GM18520 (cell line): ENCODE data around the gene CLCNKB.
"Not testable (repeated sequence)": the region's sequence is repeated elsewhere in the genome, so short reads cannot be mapped to it uniquely, and the experiment has no call there.

ENCODE experiments used
- ATAC-seq: cut with Tn5 transposase; IDR thresholded peaks from one replicate; pipeline ENCODE4 v1.9.1; 2021; ENCODE audit not compliant: unreplicated experiment

Gene CLCNKB

GRCh38 chr1:16014509-16015482 lies 28.8 kb upstream of the CLCNKB start:
- ATAC-seq: no peak

- no peak for ATAC-seq
These were observed 28.1 kb upstream of the CLCNKB start for GRCh38 chr1:16015491-16015890.

- ATAC-seq: no peak
These were observed 27.4 kb upstream of the CLCNKB start for GRCh38 chr1:16015960-16016901.

GRCh38 chr1:16017076-16017460 lies 26.5 kb upstream of the CLCNKB start:
- ATAC-seq: no peak

- no peak for ATAC-seq
These were observed 25.9 kb upstream of the CLCNKB start, which contains the start of gene HSPB7 for GRCh38 chr1:16017461-16018303. TSS of gene HSPB7 (minus strand) at chr1:16018043. CDS start at chr1:16017963, 80 bp downstream.

- no peak for ATAC-seq
These were observed 25.3 kb upstream of the CLCNKB start for GRCh38 chr1:16018308-16018707.

GRCh38 chr1:16018749-16019643 lies 24.6 kb upstream of the CLCNKB start:
- ATAC-seq: no peak

GRCh38 chr1:16019644-16020277 lies 23.8 kb upstream of the CLCNKB start:
- ATAC-seq: no peak

- no peak for ATAC-seq
These were observed 23.3 kb upstream of the CLCNKB start for GRCh38 chr1:16020325-16020724.

GRCh38 chr1:16020878-16021277 lies 22.7 kb upstream of the CLCNKB start:
- ATAC-seq: not testable (repeated sequence)

- ATAC-seq: no peak
These were observed 21.9 kb upstream of the CLCNKB start, which contains the start of gene CLCNKA for GRCh38 chr1:16021681-16022080. TSS of gene CLCNKA (plus strand) at chr1:16022036. CDS start at chr1:16022620, 584 bp downstream.

GRCh38 chr1:16022393-16022792 lies 21.2 kb upstream of the CLCNKB start:
- no peak for ATAC-seq

- no peak for ATAC-seq
These were observed 20.4 kb upstream of the CLCNKB start for GRCh38 chr1:16023050-16023653.

GRCh38 chr1:16026302-16026701 lies 17.3 kb upstream of the CLCNKB start:
- not testable (repeated sequence) for ATAC-seq

GRCh38 chr1:16026723-16027484 lies 16.7 kb upstream of the CLCNKB start:
- no peak for ATAC-seq

- ATAC-seq: no peak
These were observed 15.2 kb upstream of the CLCNKB start for GRCh38 chr1:16028237-16029002.

GRCh38 chr1:16029003-16029268 lies 14.6 kb upstream of the CLCNKB start:
- ATAC-seq: not testable (repeated sequence)
